ENCODE results near the gene STMP1. TPM values are rescaled to one million over a fixed set of nuclear protein-coding genes. Genes with fewer than 3 reads are reported as not detected.
"Not testable (repeated sequence)": the region's sequence is repeated elsewhere in the genome, so short reads cannot be mapped to it uniquely, and the experiment has no call there.

STMP1 gene
- total RNA-seq, 1 experiment from 2014 or later: 16.3 TPM

GRCh38 chr7:135662123-135662372, 266 bp upstream of the STMP1 start:
- DNase-seq (ENCODE audit: extremely low read depth, low read depth): no peak

GRCh38 chr7:135664046-135664589, 1.8 kb downstream of the STMP1 start:
- no peak for DNase-seq (ENCODE audit: extremely low read depth, low read depth)

GRCh38 chr7:135665042-135665441, 2.7 kb downstream of the STMP1 start:
- no peak for DNase-seq (ENCODE audit: extremely low read depth, low read depth)

- DNase-seq (ENCODE audit: extremely low read depth, low read depth): no peak
Measured at GRCh38 chr7:135666156-135666555, 3.8 kb downstream of the STMP1 start.

- DNase-seq (ENCODE audit: extremely low read depth, low read depth): no peak
Measured at GRCh38 chr7:135666846-135667245, 4.5 kb downstream of the STMP1 start.

GRCh38 chr7:135667626-135668025, 5.3 kb downstream of the STMP1 start:
- DNase-seq (ENCODE audit: extremely low read depth, low read depth): not testable (repeated sequence)

- DNase-seq (ENCODE audit: extremely low read depth, low read depth): not testable (repeated sequence)
Measured at GRCh38 chr7:135668852-135669395, 6.6 kb downstream of the STMP1 start.

GRCh38 chr7:135669774-135670173, 7.5 kb downstream of the STMP1 start:
- DNase-seq (ENCODE audit: extremely low read depth, low read depth): no peak

- DNase-seq (ENCODE audit: extremely low read depth, low read depth): no peak
Measured at GRCh38 chr7:135670179-135670578, 7.9 kb downstream of the STMP1 start.

GRCh38 chr7:135672560-135673359, 10.4 kb downstream of the STMP1 start:
- peak; percentile 52 for DNase-seq (ENCODE audit: extremely low read depth, low read depth)

GRCh38 chr7:135673360-135673706, 11.0 kb downstream of the STMP1 start:
- no peak for DNase-seq (ENCODE audit: extremely low read depth, low read depth)

- no peak for DNase-seq (ENCODE audit: extremely low read depth, low read depth)
Measured at GRCh38 chr7:135678612-135679575, 16.6 kb downstream of the STMP1 start.

- no peak for DNase-seq (ENCODE audit: extremely low read depth, low read depth)
Measured at GRCh38 chr7:135681762-135682161, 19.4 kb downstream of the STMP1 start.

GRCh38 chr7:135682191-135682590, 19.9 kb downstream of the STMP1 start:
- no peak for DNase-seq (ENCODE audit: extremely low read depth, low read depth)

GRCh38 chr7:135683609-135684008, 21.3 kb downstream of the STMP1 start:
- no peak for DNase-seq (ENCODE audit: extremely low read depth, low read depth)

- DNase-seq (ENCODE audit: extremely low read depth, low read depth): no peak
Measured at GRCh38 chr7:135684136-135684535, 21.8 kb downstream of the STMP1 start.

GRCh38 chr7:135684699-135685098, 22.4 kb downstream of the STMP1 start:
- DNase-seq (ENCODE audit: extremely low read depth, low read depth): no peak

GRCh38 chr7:135685306-135686084, 23.2 kb downstream of the STMP1 start:
- DNase-seq (ENCODE audit: extremely low read depth, low read depth): no peak

- DNase-seq (ENCODE audit: extremely low read depth, low read depth): no peak
Measured at GRCh38 chr7:135687466-135687865, 25.2 kb downstream of the STMP1 start.

- no peak for DNase-seq (ENCODE audit: extremely low read depth, low read depth)
Measured at GRCh38 chr7:135690566-135690965, 28.3 kb downstream of the STMP1 start.

- no peak for DNase-seq (ENCODE audit: extremely low read depth, low read depth)
Measured at GRCh38 chr7:135692055-135692454, 29.7 kb downstream of the STMP1 start.

All from NCI-H460 (cell line).